Kidney (tissue), 14 donors: ENCODE data around the gene FN3K. TPM values are rescaled to one million over a fixed set of nuclear protein-coding genes. Genes with fewer than 3 reads are reported as not detected.

Experiments used
- DNase-seq, 5 donors: peaks; one replicate each; pipeline ENCODE4 v3.0.0-alpha.2; 2013 to 2020
- FAIRE-seq: peaks from 2 replicates; lab custom pipeline; 2012; peaks lifted over from hg19 to GRCh38; lab: Jason Lieb, UNC
- H3K27ac ChIP-seq, 2 donors: one replicate each; pipeline ENCODE4 v1.7.0; 2013; ENCODE audit warnings: low read depth in 2 of 2, low read length in 2 of 2, inconsistent platforms in 1 of 2
- H3K27me3 ChIP-seq: one replicate; pipeline ENCODE4 v1.7.1; 2013; ENCODE audit warnings: low read length, inconsistent platforms; ENCODE audit not compliant: control insufficient read depth, insufficient read depth
- H3K36me3 ChIP-seq, 3 donors: one replicate each; pipeline versions ENCODE4 v1.7.0 to v1.7.1; 2013; ENCODE audit warnings: low read length in 3 of 3, control low read depth in 1 of 3, inconsistent platforms in 1 of 3; ENCODE audit not compliant: insufficient read depth in 3 of 3, control insufficient read depth in 2 of 3
- H3K4me1 ChIP-seq, 3 donors: one replicate each; pipeline versions ENCODE4 v1.7.0 to v1.7.1; 2013; ENCODE audit warnings: low read length in 3 of 3, inconsistent platforms in 1 of 3, low read depth in 1 of 3; ENCODE audit not compliant: control insufficient read depth in 2 of 3, insufficient read depth in 2 of 3
- H3K4me3 ChIP-seq, 3 donors: one replicate each; pipeline versions ENCODE4 v1.7.0 to v1.8.1; 2013; ENCODE audit warnings: low read length in 3 of 3, control low read depth in 1 of 3, inconsistent platforms in 1 of 3
- H3K9ac ChIP-seq, 3 donors: one replicate each; pipeline versions ENCODE4 v1.7.0 to v1.7.1; 2013; ENCODE audit warnings: low read length in 3 of 3, control low read depth in 1 of 3, inconsistent platforms in 1 of 3
- H3K9me3 ChIP-seq, 3 donors: one replicate each; pipeline versions ENCODE4 v1.7.0 to v1.7.1; 2013; ENCODE audit warnings: low read length in 3 of 3, control low read depth in 1 of 3, inconsistent platforms in 1 of 3; ENCODE audit not compliant: control insufficient read depth in 2 of 3, insufficient read depth in 1 of 3
- intact Hi-C: fragments of 100-400 bp; cut with DNase I; formaldehyde crosslinking; loops from one replicate; pipeline ENCODE4 v1.11.1; 2022
- polyA plus RNA-seq: library from polyadenylated mRNA; stranded (reverse); fragments of 350-450 nt; fragmentation: Illumina TruSeq; extraction: RNeasy Lipid Tissue Mini Kit (QIAGEN cat#74804); gene quantifications from one replicate; pipeline ENCODE4 v1.2.3, GENCODE V29; 2014; ENCODE audit warnings: low read depth, low replicate concordance; ENCODE audit not compliant: insufficient read depth
- total RNA-seq: library from RNA; stranded (reverse); fragmentation: NEBNext Ultra II Directional; extraction: Animal tissue kit (Norgen Biotek cat#: 25700); gene quantifications from one replicate; pipeline ENCODE4 v1.2.1, GENCODE V29; 2021
- TF ChIP-seq, protein P1 (sequence below): IDR thresholded peaks from 3 replicates; pipeline ENCODE4 v1.5.1; 2012; ENCODE audit warnings: mild to moderate bottlenecking, moderate library complexity, borderline replicate concordance; ENCODE audit not compliant: insufficient read depth; ENCODE audit errors: extremely low read depth
- donor health status: control.
- donor health status: control.
- donor health status: control.
- donor health status: control.
- donor health status: control.
- donor health status: DM: yes; HTN: yes; CAD: no.
- donor health status: Normal renal cell carcinoma (clear cell type).

FN3K gene
- total and polyA plus RNA-seq, 2 donors from 2014 or later = 33.3 to 114 TPM

DNA sequence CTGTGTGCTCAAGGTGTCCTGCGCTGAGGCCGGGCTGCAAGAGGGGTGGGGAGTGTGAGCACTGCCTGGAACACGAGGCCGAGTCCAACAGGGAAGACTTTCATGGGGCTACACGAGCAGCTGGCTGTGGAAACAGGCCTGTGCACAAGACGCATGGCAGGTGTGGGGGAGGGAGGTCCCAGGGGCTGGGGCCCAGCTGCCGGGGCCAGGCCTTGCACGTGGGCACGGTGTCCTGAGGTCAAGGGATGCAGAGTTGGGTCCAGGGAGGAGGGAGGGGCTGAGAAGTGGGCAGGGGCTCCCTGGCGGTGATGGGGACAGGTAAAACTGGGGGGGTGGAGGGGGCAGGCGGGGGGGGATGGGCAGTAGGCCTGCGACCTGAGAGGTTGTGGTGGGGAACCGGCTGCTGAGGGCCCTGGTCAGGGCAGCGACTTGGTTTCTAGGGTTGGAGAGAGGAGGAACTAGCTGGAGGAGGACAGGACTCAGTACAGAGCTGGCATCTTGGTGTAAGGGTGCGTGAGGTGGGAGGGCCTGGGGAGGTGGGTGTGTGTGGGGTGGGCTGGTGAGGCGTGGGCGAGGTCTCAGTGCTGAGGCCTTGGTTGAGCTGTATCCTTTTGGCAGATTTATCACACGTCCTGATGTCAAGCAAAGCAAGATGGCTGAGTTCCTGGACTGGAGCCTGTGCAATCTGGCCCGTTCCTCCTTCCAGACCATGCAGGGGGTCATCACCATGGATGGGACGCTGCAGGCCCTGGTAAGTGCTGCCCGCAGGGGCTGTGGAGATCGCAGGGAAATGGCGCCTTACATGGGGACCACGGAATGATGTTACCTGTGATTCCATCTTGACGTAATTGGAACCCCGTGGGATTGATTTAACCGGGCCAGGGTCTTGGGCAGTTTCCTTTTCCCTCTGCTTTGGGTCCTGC, 45.8 kb downstream of the FN3K start:
- DNase-seq = peak in 1 of 5 donors; percentile 67
- TF ChIP-seq, protein P1, sequence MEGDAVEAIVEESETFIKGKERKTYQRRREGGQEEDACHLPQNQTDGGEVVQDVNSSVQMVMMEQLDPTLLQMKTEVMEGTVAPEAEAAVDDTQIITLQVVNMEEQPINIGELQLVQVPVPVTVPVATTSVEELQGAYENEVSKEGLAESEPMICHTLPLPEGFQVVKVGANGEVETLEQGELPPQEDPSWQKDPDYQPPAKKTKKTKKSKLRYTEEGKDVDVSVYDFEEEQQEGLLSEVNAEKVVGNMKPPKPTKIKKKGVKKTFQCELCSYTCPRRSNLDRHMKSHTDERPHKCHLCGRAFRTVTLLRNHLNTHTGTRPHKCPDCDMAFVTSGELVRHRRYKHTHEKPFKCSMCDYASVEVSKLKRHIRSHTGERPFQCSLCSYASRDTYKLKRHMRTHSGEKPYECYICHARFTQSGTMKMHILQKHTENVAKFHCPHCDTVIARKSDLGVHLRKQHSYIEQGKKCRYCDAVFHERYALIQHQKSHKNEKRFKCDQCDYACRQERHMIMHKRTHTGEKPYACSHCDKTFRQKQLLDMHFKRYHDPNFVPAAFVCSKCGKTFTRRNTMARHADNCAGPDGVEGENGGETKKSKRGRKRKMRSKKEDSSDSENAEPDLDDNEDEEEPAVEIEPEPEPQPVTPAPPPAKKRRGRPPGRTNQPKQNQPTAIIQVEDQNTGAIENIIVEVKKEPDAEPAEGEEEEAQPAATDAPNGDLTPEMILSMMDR = no peak
- intact Hi-C loops = no loop called here
- H3K27me3 ChIP-seq = no peaks in the 10 kb centered on the region
- H3K4me3 ChIP-seq = no peak overlapping the region
- peaks cover 0 to 5% (median 0%) of the 10 kb centered on the region in 3 donors for H3K4me1 ChIP-seq
- FAIRE-seq = no peak
- H3K9me3 ChIP-seq = no peaks in the 10 kb centered on the region
- H3K9ac ChIP-seq = no peak overlapping the region
- H3K36me3 ChIP-seq = peaks cover 0 to 4% (median 0%) of the 10 kb centered on the region in 3 donors
- no peak overlapping the region for H3K27ac ChIP-seq

DNA sequence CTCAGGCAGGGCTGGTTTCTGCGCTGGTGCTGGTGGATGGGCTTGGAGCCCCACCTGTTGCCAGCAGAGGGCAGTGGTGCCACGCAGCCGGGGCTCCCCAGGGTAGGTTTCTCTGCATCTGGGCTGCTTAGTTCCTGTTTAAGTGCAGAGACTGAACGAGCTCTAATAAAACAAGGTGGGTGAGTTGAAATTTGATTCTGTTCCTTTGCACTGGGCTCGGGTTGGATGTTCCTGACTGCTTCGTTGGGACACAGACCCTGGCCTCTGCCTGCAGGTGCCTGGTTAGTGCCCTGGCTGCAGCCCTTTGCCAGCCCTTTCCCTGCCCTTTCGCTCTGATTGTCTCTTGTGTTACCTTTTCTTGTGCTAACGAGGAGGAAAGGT, 46.5 kb downstream of the FN3K start:
- FAIRE-seq = no peak
- intact Hi-C loops = no loop called here
- Histone ChIP-seq H3K9ac (no peak overlapping the region), H3K4me1 (peaks cover 0 to 5% (median 0%) of the 10 kb centered on the region in 3 donors), H3K27ac (no peak overlapping the region), H3K4me3 (no peak overlapping the region), H3K9me3 (no peaks in the 10 kb centered on the region), H3K36me3 (peaks cover 0 to 4% (median 0%) of the 10 kb centered on the region in 3 donors), H3K27me3 (no peaks in the 10 kb centered on the region)
- TF ChIP-seq, protein P1 = peak; percentile 89
- peak; percentile 92 to 94 (median 93) for DNase-seq

DNA sequence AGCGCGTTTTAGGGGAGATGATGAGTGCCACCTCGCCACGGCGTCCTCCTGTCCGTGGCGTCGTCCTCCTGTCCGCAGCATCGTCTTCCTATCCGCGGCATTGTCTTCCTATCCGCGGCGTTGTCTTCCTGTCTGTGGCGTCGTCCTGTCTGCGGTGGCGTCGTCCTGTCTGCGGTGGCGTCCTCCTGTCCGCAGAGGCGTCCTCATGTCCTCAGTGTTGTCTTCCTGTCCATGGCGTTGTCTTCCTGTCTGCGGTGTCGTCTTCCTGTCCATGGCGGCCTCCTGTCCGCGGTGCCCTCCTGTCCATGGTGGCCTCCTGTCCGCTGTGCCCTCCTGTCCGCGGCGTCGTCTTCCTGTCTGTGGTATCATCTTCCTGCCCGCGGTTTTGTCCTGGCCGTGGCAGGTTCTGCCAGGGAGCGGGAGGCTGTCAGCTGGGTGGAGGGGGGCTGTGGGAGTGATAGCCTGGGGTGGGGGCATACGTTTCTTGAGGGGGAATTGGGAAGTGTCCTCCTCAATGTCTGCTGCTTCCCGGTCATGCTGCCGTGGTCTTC, 47.3 kb downstream of the FN3K start:
- Histone ChIP-seq H3K36me3 (peaks cover 0 to 4% (median 0%) of the 10 kb centered on the region in 3 donors), H3K27ac (peak overlapping the region in 1 of 2 donors; percentile 56), H3K9me3 (no peaks in the 10 kb centered on the region), H3K4me3 (no peak overlapping the region), H3K27me3 (no peaks in the 10 kb centered on the region), H3K4me1 (peaks cover 0 to 5% (median 0%) of the 10 kb centered on the region in 3 donors), H3K9ac (no peak overlapping the region)
- DNase-seq (no peak), FAIRE-seq (no peak)
- intact Hi-C loops = no loop called here
- TF ChIP-seq, protein P1 = no peak
